Body of pancreas (tissue), 4 donors: Measurements from ENCODE around the gene ADAM10.

Source experiments
- CTCF ChIP-seq, 7 experiments: fragments of 450-650 bp in 4 of 7; fragments of 200-600 bp in 3 of 7; sonication (generic) in 3 of 7; IDR thresholded peaks; one replicate each; pipeline ENCODE4 v1.5.1; 2016 to 2019; ENCODE audit warnings: antibody characterized with exemption in 7 of 7
- POLR2A ChIP-seq, 3 donors: fragments of 450-650 bp; IDR thresholded peaks; one replicate each; pipeline ENCODE4 v1.6.1; 2016; ENCODE audit warnings: antibody characterized with exemption in 3 of 3, mild to moderate bottlenecking in 2 of 3

GRCh38 chr15:58622877-58623276 is 126.6 kb downstream of the ADAM10 start:
- no peak for TF ChIP-seq CTCF (IDR thresholded peaks at IDR 0.05)
- TF ChIP-seq POLR2A (IDR thresholded peaks at IDR 0.05) = no peak
